Endothelial cell of umbilical vein (primary cell): ENCODE data around the gene CD300C. TPM values are rescaled to one million over a fixed set of nuclear protein-coding genes. Genes with fewer than 3 reads are reported as not detected.

ENCODE experiments used
- BruUV-seq: library from RNA; stranded (reverse); fragments of 400-500 nt; replicated peaks from 2 replicates; lab custom pipeline; 2021; lab: Mats Ljungman, UMichigan
- CTCF ChIA-PET: fragments of 300-600, 350-600 bp; sonication (Branson Sonifier 250); formaldehyde crosslinking; loops from one replicate; lab custom pipeline; 2021; ENCODE audit warnings: antibody characterized with exemption, inconsistent platforms; lab: Charles Lee
- POLR2A ChIA-PET: fragments of 300-600, 350-600 bp; sonication (Branson Sonifier 250); formaldehyde crosslinking; loops from one replicate; lab custom pipeline; 2021; ENCODE audit warnings: antibody characterized with exemption, inconsistent platforms; lab: Charles Lee
- DNase-seq: peaks from one replicate; pipeline ENCODE4 v3.0.0-alpha.2; 2011; ENCODE audit warnings: low read depth, low spot score
- FAIRE-seq: peaks from 2 replicates; lab custom pipeline; 2011; peaks lifted over from hg19 to GRCh38; lab: Jason Lieb, UNC
- H2AFZ ChIP-seq: 2 replicates; pipeline ENCODE4 v1.6.0; 2012; ENCODE audit warnings: low read depth, low read length, control low read depth, inconsistent platforms
- H3K27ac ChIP-seq: 2 replicates; pipeline ENCODE4 v1.5.1; 2011; ENCODE audit warnings: low read depth, mild to moderate bottlenecking, control low read depth, low read length, moderate library complexity; ENCODE audit not compliant: insufficient read depth
- H3K27me3 ChIP-seq, 2 experiments: 2 replicates each; pipeline versions ENCODE4 v1.6.0 to v1.6.1; 2011; ENCODE audit warnings: low read length in 2 of 2, mixed read lengths in 1 of 2; ENCODE audit not compliant: control insufficient read depth in 2 of 2, insufficient read depth in 2 of 2
- H3K36me3 ChIP-seq, 2 experiments: 2 replicates in 1 of 2; 3 replicates in 1 of 2; pipeline ENCODE4 v1.5.1; 2011; ENCODE audit warnings: low read length in 2 of 2, mild to moderate bottlenecking in 1 of 2, moderate library complexity in 1 of 2; ENCODE audit not compliant: control insufficient read depth in 2 of 2, insufficient read depth in 2 of 2; ENCODE audit errors: extremely low read depth in 1 of 2
- H3K4me1 ChIP-seq: 3 replicates; pipeline ENCODE4 v1.5.1; 2011; ENCODE audit warnings: mild to moderate bottlenecking, low read length; ENCODE audit not compliant: control insufficient read depth, insufficient read depth; ENCODE audit errors: extremely low read depth
- H3K4me2 ChIP-seq: 2 replicates; pipeline ENCODE4 v1.6.1; 2011; ENCODE audit warnings: low read length, control low read depth, mixed read lengths; ENCODE audit not compliant: insufficient read depth
- H3K4me3 ChIP-seq, 3 experiments: fragments of 200-600 bp in 1 of 3; sonication (generic), shearing (Covaris generic) in 1 of 3; replicated peaks in 1 of 3; 2 replicates each; pipeline ENCODE4 v1.5.1; 2011 to 2016; ENCODE audit warnings: control low read depth in 3 of 3, low read length in 3 of 3, mild to moderate bottlenecking in 2 of 3, inconsistent platforms in 1 of 3, low read depth in 1 of 3, moderate library complexity in 1 of 3; ENCODE audit not compliant: insufficient read depth in 1 of 3
- H3K79me2 ChIP-seq: 2 replicates; pipeline ENCODE4 v1.6.0; 2012; ENCODE audit warnings: low read length, inconsistent platforms; ENCODE audit not compliant: control insufficient read depth, insufficient read depth
- H3K9ac ChIP-seq: replicated peaks from 2 replicates; pipeline ENCODE3; 2011; ENCODE audit warnings: low read length, control low read depth; ENCODE audit not compliant: insufficient read depth; ENCODE audit errors: extremely low read depth
- H3K9me1 ChIP-seq: replicated peaks from 3 replicates; pipeline ENCODE4 v1.6.0; 2011; ENCODE audit warnings: mild to moderate bottlenecking, low read length; ENCODE audit not compliant: control insufficient read depth, insufficient read depth; ENCODE audit errors: extremely low read depth
- H3K9me3 ChIP-seq: replicated peaks from 2 replicates; pipeline ENCODE4 v1.5.1; 2012; ENCODE audit warnings: low read length, inconsistent platforms; ENCODE audit not compliant: control insufficient read depth, insufficient read depth
- H4K20me1 ChIP-seq: replicated peaks from 2 replicates; pipeline ENCODE3; 2011; ENCODE audit warnings: mild to moderate bottlenecking, low read length; ENCODE audit not compliant: control insufficient read depth, insufficient read depth; ENCODE audit errors: extremely low read depth
- EZH2 ChIP-seq: IDR thresholded peaks from 2 replicates; pipeline ENCODE4 v1.6.1; 2012; ENCODE audit warnings: borderline replicate concordance, low read depth, mild to moderate bottlenecking, moderate library complexity, low read length, inconsistent platforms; ENCODE audit not compliant: severe bottlenecking
- GATA2 ChIP-seq: IDR thresholded peaks from 2 replicates; pipeline ENCODE4 v1.7.0; 2011; ENCODE audit warnings: low read depth, mild to moderate bottlenecking, moderate library complexity, mixed read lengths, low read length; ENCODE audit not compliant: insufficient read length, insufficient read depth
- JUN ChIP-seq: IDR thresholded peaks from 2 replicates; pipeline ENCODE4 v1.6.1; 2011; ENCODE audit warnings: borderline replicate concordance, low read depth; ENCODE audit not compliant: insufficient read length, insufficient read depth
- MYC ChIP-seq: IDR thresholded peaks from one replicate; pipeline ENCODE4 v1.6.1; 2011; ENCODE audit warnings: mild to moderate bottlenecking, low read depth, low read length
- POLR2A ChIP-seq: IDR thresholded peaks from 2 replicates; pipeline ENCODE4 v1.6.1; 2012; ENCODE audit warnings: low read depth, mild to moderate bottlenecking, control low read depth, low read length
- POLR2AphosphoS5 ChIP-seq: IDR thresholded peaks from 2 replicates; pipeline ENCODE4 v1.6.1; 2012; ENCODE audit warnings: low read depth, mild to moderate bottlenecking, control low read depth, low read length, moderate library complexity; ENCODE audit not compliant: insufficient read depth
- dilution Hi-C: fragments of 300-500 bp; cut with MboI; formaldehyde crosslinking; loops from one replicate; pipeline ENCODE4 v1.15.0; 2019; ENCODE audit warnings: low sequenced_read_pairs; ENCODE audit not compliant: extremely low pct_ligation_motif_present
- intact Hi-C: fragments of 100-400 bp; cut with micrococcal nuclease; formaldehyde crosslinking; loops from one replicate; pipeline ENCODE4 v1.10.0; 2022
- polyA plus RNA-seq, 4 experiments: library from polyadenylated mRNA; depleted of rRNA in 3 of 4; stranded (reverse) in 3 of 4; unstranded in 1 of 4; fragments of >200 nt; gene quantifications; 2 replicates each; pipeline versions ENCODE4 v1.2.1 to v1.2.3, GENCODE V29; 2011 to 2012; ENCODE audit warnings: missing spikeins in 1 of 4
- total RNA-seq: library from RNA; stranded (reverse); gene quantifications from 2 replicates; pipeline ENCODE4 v1.2.3, GENCODE V29; 2021

CD300C gene
- total and polyA plus RNA-seq, 2 donors (not counting 3 experiments of a cell fraction or from before 2014, with no cell fraction given), result not detected

GRCh38 chr17:74541176-74542111 is 4.5 kb downstream of the CD300C start:
- TF ChIP-seq EZH2 (no peak), POLR2AphosphoS5 (no peak), JUN (no peak), MYC (no peak)
- POLR2A ChIA-PET, result no interaction called here
- FAIRE-seq, result no peak
- Histone ChIP-seq H3K27ac (no peak overlapping the region), H4K20me1 (no peaks in the 10 kb centered on the region), H3K9me1 (no peaks in the 10 kb centered on the region), H3K79me2 (no peaks in the 10 kb centered on the region), H2AFZ (no peak overlapping the region), H3K4me3 (no peak overlapping the region), H3K9ac (no peak overlapping the region), H3K4me1 (no peaks in the 10 kb centered on the region), H3K27me3 (no peaks in the 10 kb centered on the region), H3K36me3 (no peaks in the 10 kb centered on the region), H3K4me2 (no peak overlapping the region), H3K9me3 (no peaks in the 10 kb centered on the region)
- DNase-seq, result no peak
- CTCF ChIA-PET, result no interaction called here
- intact Hi-C loops, result no loop called here
- BruUV-seq, result no TSS peak
- dilution Hi-C loops, result no loop called here

DNA sequence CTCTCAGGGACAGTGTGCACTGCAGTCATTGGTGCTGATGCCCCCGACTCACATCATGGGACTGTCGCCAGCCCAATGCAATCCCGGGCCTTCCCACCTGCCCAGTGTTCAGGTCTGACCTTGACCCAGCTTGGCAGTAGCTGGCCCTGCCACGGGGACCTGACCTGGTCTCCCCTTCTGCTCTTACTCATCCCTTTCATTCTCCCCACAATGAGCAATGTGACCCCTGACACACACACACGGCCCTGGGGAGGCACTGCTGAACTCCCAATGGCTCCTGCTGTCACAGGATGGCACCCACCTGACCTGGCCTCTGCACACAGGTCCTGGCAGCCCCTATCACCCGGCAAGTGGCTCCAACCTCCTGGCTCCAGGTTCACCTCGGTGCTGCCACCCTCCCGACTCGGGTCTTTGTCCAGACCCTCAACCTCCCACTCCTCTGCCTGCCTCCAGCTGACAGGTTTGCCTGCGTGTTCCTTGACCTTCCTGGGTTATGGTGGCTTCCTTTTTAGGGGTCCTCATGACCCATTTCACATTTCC is 6.6 kb downstream of the CD300C start:
- Histone ChIP-seq H3K27me3 (no peaks in the 10 kb centered on the region), H3K4me2 (no peak overlapping the region), H3K4me1 (no peaks in the 10 kb centered on the region), H3K4me3 (no peak overlapping the region), H3K9ac (no peak overlapping the region), H3K36me3 (no peaks in the 10 kb centered on the region), H3K79me2 (no peaks in the 10 kb centered on the region), H3K9me1 (no peaks in the 10 kb centered on the region), H4K20me1 (no peaks in the 10 kb centered on the region), H2AFZ (no peak overlapping the region), H3K9me3 (no peaks in the 10 kb centered on the region), H3K27ac (no peak overlapping the region)
- dilution Hi-C loops (no loop called here), intact Hi-C loops (no loop called here)
- no TSS peak for BruUV-seq
- DNase-seq (no peak), FAIRE-seq (no peak)
- TF ChIP-seq GATA2, result no peak
- no peak for TF ChIP-seq POLR2AphosphoS5
- no peak for TF ChIP-seq POLR2A
- POLR2A ChIA-PET, result no interaction called here
- CTCF ChIA-PET, result no interaction called here
